ENCODE measurements around the gene RNF187.
"Not testable (repeated sequence)": the region's sequence is repeated elsewhere in the genome, so short reads cannot be mapped to it uniquely, and the experiment has no call there.

The RNF187 gene

GRCh38 chr1:228500143-228500734 lies 13.1 kb downstream of the RNF187 start:
- no peak for ATAC-seq (ENCODE audit: low read depth)
- H3K4me3 ChIP-seq (ENCODE audit: severe bottlenecking): no peak overlapping the region
- H3K4me1 ChIP-seq (ENCODE audit: insufficient read depth, poor library complexity, severe bottlenecking): no peaks in the 10 kb centered on the region
- no peak for DNase-seq (ENCODE audit: low spot score)
- H3K27ac ChIP-seq (ENCODE audit: poor library complexity, severe bottlenecking): no peak overlapping the region
- no peaks in the 10 kb centered on the region for H3K27me3 ChIP-seq (ENCODE audit: insufficient read depth, poor library complexity, severe bottlenecking)
- no peak for TF ChIP-seq CTCF (IDR thresholded peaks at IDR 0.05; ENCODE audit: poor library complexity, severe bottlenecking)
- no peaks in the 10 kb centered on the region for H3K9me3 ChIP-seq (ENCODE audit: severe bottlenecking)
- no peaks in the 10 kb centered on the region for H3K36me3 ChIP-seq (ENCODE audit: low read depth)

GRCh38 chr1:228500901-228501871 lies 14.0 kb downstream of the RNF187 start:
- no peak overlapping the region for H3K27ac ChIP-seq (ENCODE audit: poor library complexity, severe bottlenecking)
- ATAC-seq (ENCODE audit: low read depth): peak; percentile 87
- no peak overlapping the region for H3K4me3 ChIP-seq (ENCODE audit: severe bottlenecking)

GRCh38 chr1:228502522-228502921 lies 15.3 kb downstream of the RNF187 start:
- ATAC-seq (ENCODE audit: low read depth): no peak
- H3K4me3 ChIP-seq (ENCODE audit: severe bottlenecking): no peak overlapping the region
- DNase-seq (ENCODE audit: low spot score): no peak
- H3K27ac ChIP-seq (ENCODE audit: poor library complexity, severe bottlenecking): no peak overlapping the region
- H3K4me1 ChIP-seq (ENCODE audit: insufficient read depth, poor library complexity, severe bottlenecking): no peaks in the 10 kb centered on the region
- H3K9me3 ChIP-seq (ENCODE audit: severe bottlenecking): no peaks in the 10 kb centered on the region
- no peaks in the 10 kb centered on the region for H3K27me3 ChIP-seq (ENCODE audit: insufficient read depth, poor library complexity, severe bottlenecking)
- H3K36me3 ChIP-seq (ENCODE audit: low read depth): no peaks in the 10 kb centered on the region
- no peak for TF ChIP-seq CTCF (IDR thresholded peaks at IDR 0.05; ENCODE audit: poor library complexity, severe bottlenecking)

More at GRCh38 chr1:228500901-228501871, 14.0 kb downstream of the RNF187 start:
- TF ChIP-seq CTCF (IDR thresholded peaks at IDR 0.05; ENCODE audit: poor library complexity, severe bottlenecking): peak; percentile 72
- Histone ChIP-seq H3K27me3 (ENCODE audit: insufficient read depth, poor library complexity, severe bottlenecking) (no peaks in the 10 kb centered on the region), H3K4me1 (ENCODE audit: insufficient read depth, poor library complexity, severe bottlenecking) (no peaks in the 10 kb centered on the region), H3K36me3 (ENCODE audit: low read depth) (no peaks in the 10 kb centered on the region), H3K9me3 (ENCODE audit: severe bottlenecking) (no peaks in the 10 kb centered on the region)
- DNase-seq (ENCODE audit: low spot score): no peak

GRCh38 chr1:228505944-228506343 lies 18.8 kb downstream of the RNF187 start:
- not testable (repeated sequence) for DNase-seq (ENCODE audit: low spot score); H3K27me3 ChIP-seq (ENCODE audit: insufficient read depth, poor library complexity, severe bottlenecking); H3K9me3 ChIP-seq (ENCODE audit: severe bottlenecking); H3K36me3 ChIP-seq (ENCODE audit: low read depth); ATAC-seq (ENCODE audit: low read depth); H3K4me1 ChIP-seq (ENCODE audit: insufficient read depth, poor library complexity, severe bottlenecking); H3K4me3 ChIP-seq (ENCODE audit: severe bottlenecking); H3K27ac ChIP-seq (ENCODE audit: poor library complexity, severe bottlenecking)

GRCh38 chr1:228507961-228508652 lies 20.9 kb downstream of the RNF187 start:
- Histone ChIP-seq H3K4me1 (ENCODE audit: insufficient read depth, poor library complexity, severe bottlenecking) (no peaks in the 10 kb centered on the region), H3K9me3 (ENCODE audit: severe bottlenecking) (no peaks in the 10 kb centered on the region), H3K27me3 (ENCODE audit: insufficient read depth, poor library complexity, severe bottlenecking) (no peaks in the 10 kb centered on the region), H3K4me3 (ENCODE audit: severe bottlenecking) (no peak overlapping the region), H3K36me3 (ENCODE audit: low read depth) (no peaks in the 10 kb centered on the region), H3K27ac (ENCODE audit: poor library complexity, severe bottlenecking) (no peak overlapping the region)
- no peak for TF ChIP-seq CTCF (IDR thresholded peaks at IDR 0.05; ENCODE audit: poor library complexity, severe bottlenecking)
- DNase-seq (ENCODE audit: low spot score) (no peak), ATAC-seq (ENCODE audit: low read depth) (no peak)
